Fibroblast of lung (primary cell): Measurements from ENCODE around the gene COL4A1.

Experiments
- CTCF ChIP-seq, 2 donors: IDR thresholded peaks in 1 of 2; conservative IDR thresholded peaks in 1 of 2; 1 replicate in 1 of 2; 2 replicates in 1 of 2; pipeline ENCODE4 v1.5.1; 2011 to 2012; ENCODE audit warnings: low read length in 2 of 2, control low read depth in 1 of 2, inconsistent platforms in 1 of 2, low read depth in 1 of 2, mild to moderate bottlenecking in 1 of 2
- EZH2 ChIP-seq: IDR thresholded peaks from 2 replicates; pipeline ENCODE4 v1.5.1; 2012; ENCODE audit warnings: low read length, control low read depth, mild to moderate bottlenecking; ENCODE audit errors: missing control alignments

- TF ChIP-seq CTCF (conservative IDR thresholded peaks at IDR 0.05 in 1 of 2, IDR thresholded peaks at IDR 0.05 in 1 of 2; ENCODE audit: low read depth in 1 of 2, low read length in 2 of 2): no peak
- TF ChIP-seq EZH2: no peak
Measured at GRCh38 chr13:110185696-110186095, 121.3 kb downstream of the COL4A1 start.
